HepG2 (cell line): Measurements from ENCODE around the gene CRTC2. TPM values are rescaled to one million over a fixed set of nuclear protein-coding genes. Genes with fewer than 3 reads are reported as not detected.

Source experiments
- ATAC-seq: fragments of 200-7000 bp; cut with Tn5 transposase; 3 replicates; pipeline ENCODE4 v1.9.1; 2020; ENCODE audit warnings: mild to moderate bottlenecking, moderate library complexity
- BruUV-seq: library from RNA; stranded (reverse); fragments of 400-500 nt; replicated peaks from 2 replicates; lab custom pipeline; 2021; lab: Mats Ljungman, UMichigan
- CTCF ChIA-PET: fragments of 300-600 bp; formaldehyde crosslinking; extraction: SDS; loops from one replicate; lab custom pipeline; 2021; ENCODE audit warnings: low total read pairs, inconsistent platforms, low intra/inter-chr PET ratio; lab: Yijun Ruan, JAX
- POLR2A ChIA-PET: fragments of 350-600 bp; sonication (Branson Sonifier 250); formaldehyde crosslinking; loops from one replicate; lab custom pipeline; 2020; ENCODE audit warnings: antibody characterized with exemption, inconsistent platforms; lab: Yijun Ruan, JAX
- DNase-seq: peaks from one replicate; pipeline ENCODE4 v3.0.0-alpha.2; 2015; ENCODE audit warnings: low spot score
- FAIRE-seq: peaks from 3 replicates; lab custom pipeline; 2011; peaks lifted over from hg19 to GRCh38; lab: Jason Lieb, UNC
- H2AFZ ChIP-seq: one replicate; pipeline ENCODE4 v1.6.1; 2011; ENCODE audit warnings: low read length, inconsistent platforms
- H3K27ac ChIP-seq: fragments of 300-600 bp; 3 replicates; pipeline ENCODE4 v1.8.0; 2011; ENCODE audit warnings: mixed run types, mild to moderate bottlenecking, mixed read lengths, low read length, inconsistent platforms; ENCODE audit not compliant: insufficient read depth; ENCODE audit errors: extremely low read length
- H3K27me3 ChIP-seq, 2 experiments: fragments of 200-600 bp in 1 of 2; 2 replicates in 1 of 2; 3 replicates in 1 of 2; pipeline versions ENCODE4 v1.6.0 to v1.8.0; 2011; ENCODE audit warnings: low read length in 2 of 2, mild to moderate bottlenecking in 2 of 2, moderate library complexity in 2 of 2, inconsistent platforms in 1 of 2; ENCODE audit not compliant: insufficient read depth in 2 of 2, control insufficient read depth in 1 of 2
- H3K36me3 ChIP-seq, 2 experiments: fragments of 200-600 bp in 1 of 2; replicated peaks in 1 of 2; 2 replicates in 1 of 2; 3 replicates in 1 of 2; pipeline versions ENCODE4 v1.5.1 to v1.8.0; 2011; ENCODE audit warnings: low read length in 2 of 2, inconsistent platforms in 1 of 2; ENCODE audit not compliant: insufficient read depth in 2 of 2, control insufficient read depth in 1 of 2
- H3K4me1 ChIP-seq: 2 replicates; pipeline ENCODE4 v1.5.1; 2012; ENCODE audit warnings: low read length, inconsistent platforms; ENCODE audit not compliant: insufficient read depth
- H3K4me2 ChIP-seq: 2 replicates; pipeline ENCODE4 v1.6.0; 2011; ENCODE audit warnings: low read depth, low read length, inconsistent platforms
- H3K4me3 ChIP-seq, 3 experiments: fragments of 200-600 bp in 1 of 3; sonication (generic), shearing (Covaris generic) in 1 of 3; replicated peaks in 1 of 3; 2 replicates each; pipeline ENCODE4 v1.5.1; 2011 to 2016; ENCODE audit warnings: low read length in 3 of 3, inconsistent platforms in 2 of 3, low read depth in 2 of 3, mild to moderate bottlenecking in 2 of 3, control low read depth in 1 of 3, mixed read lengths in 1 of 3; ENCODE audit not compliant: insufficient read depth in 1 of 3
- H3K79me2 ChIP-seq: one replicate; pipeline ENCODE4 v1.6.1; 2011; ENCODE audit warnings: low read length, inconsistent platforms; ENCODE audit not compliant: insufficient read depth
- H3K9ac ChIP-seq: 2 replicates; pipeline ENCODE4 v1.6.0; 2011; ENCODE audit warnings: mild to moderate bottlenecking, low read depth, low read length, inconsistent platforms; ENCODE audit not compliant: insufficient read depth
- H3K9me3 ChIP-seq: 2 replicates; pipeline ENCODE4 v1.5.1; 2012; ENCODE audit warnings: mild to moderate bottlenecking, low read length
- H4K20me1 ChIP-seq: 2 replicates; pipeline ENCODE4 v1.6.0; 2011; ENCODE audit warnings: inconsistent platforms, mild to moderate bottlenecking, low read length, moderate library complexity; ENCODE audit not compliant: insufficient read depth
- AGO2 ChIP-seq: fragments of 200-400 bp; formaldehyde crosslinking; optimal IDR thresholded peaks from 2 replicates; pipeline ENCODE3; 2017; ENCODE audit warnings: mild to moderate bottlenecking, low read depth, low read length, moderate library complexity
- ATM ChIP-seq: fragments of 450-650 bp; IDR thresholded peaks from 2 replicates; pipeline ENCODE4 v1.7.1; 2017; ENCODE audit warnings: mild to moderate bottlenecking, borderline replicate concordance
- FOXC1 ChIP-seq: sonication (generic); formaldehyde crosslinking; IDR thresholded peaks from 2 replicates; pipeline ENCODE4 v1.8.0; 2022; ENCODE audit warnings: mild to moderate bottlenecking, missing genetic modification reagents, borderline replicate concordance
- FOXO1 ChIP-seq: sonication (generic); formaldehyde crosslinking; IDR thresholded peaks from 2 replicates; pipeline ENCODE4 v1.4.0; 2020; ENCODE audit warnings: missing genetic modification reagents
- KDM5B ChIP-seq: sonication (generic); formaldehyde crosslinking; IDR thresholded peaks from 2 replicates; pipeline ENCODE4 v1.4.0; 2020; ENCODE audit warnings: missing genetic modification reagents, mild to moderate bottlenecking, borderline replicate concordance
- SIX4 ChIP-seq: sonication (generic); formaldehyde crosslinking; IDR thresholded peaks from 2 replicates; pipeline ENCODE4 v1.4.0; 2020; ENCODE audit warnings: missing genetic modification reagents
- SOX5 ChIP-seq: IDR thresholded peaks from 2 replicates; pipeline ENCODE4 v1.6.1; 2016; ENCODE audit warnings: borderline replicate concordance
- STAT5B ChIP-seq: sonication (generic); formaldehyde crosslinking; IDR thresholded peaks from 2 replicates; pipeline ENCODE4 v1.4.0; 2020; ENCODE audit warnings: missing genetic modification reagents
- TFDP1 ChIP-seq: IDR thresholded peaks from 2 replicates; pipeline ENCODE4 v1.6.1; 2016; ENCODE audit warnings: missing compliant biosample characterization, missing genetic modification reagents, borderline replicate concordance
- WGBS: methylation state at CpG from one replicate; pipeline ENCODE4 v1.1.6; 2017; ENCODE audit warnings: low lambda C conversion rate; 5-methylcytosine and 5-hydroxymethylcytosine counted together
- in situ Hi-C: cut with HindIII; loops from 2 replicates; pipeline ENCODE4 v1.10.0; 2017; ENCODE audit warnings: low pct_unique_long_range_greater_than_20kb; ENCODE audit not compliant: extremely low pct_ligation_motif_present
- intact Hi-C: fragments of 100-400 bp; cut with micrococcal nuclease; formaldehyde crosslinking; loops from one replicate; pipeline ENCODE4 v1.10.0; 2022; ENCODE audit not compliant: unreplicated experiment
- polyA plus RNA-seq, 8 experiments: library from polyadenylated mRNA; depleted of rRNA in 3 of 8; stranded (reverse) in 7 of 8; unstranded in 1 of 8; fragments of >200 nt; fragmentation: Illumina TruSeq in 4 of 8; extraction: Trizol in 4 of 8; gene quantifications; 2 replicates each; pipeline versions ENCODE4 v1.2.1 to v1.2.3, GENCODE V29; 2011 to 2016; ENCODE audit warnings: low read depth in 4 of 8, missing spikeins in 1 of 8, mixed read lengths in 1 of 8; ENCODE audit not compliant: insufficient read depth in 1 of 8
- total RNA-seq, 5 experiments: library from RNA; depleted of rRNA; stranded (reverse); fragments of >200 nt; fragmentation: Illumina TruSeq; extraction: Trizol; gene quantifications; 2 replicates each; pipeline ENCODE4 v1.2.3, GENCODE V29; 2016; ENCODE audit warnings: low read depth in 1 of 5
- TF ChIP-seq, protein P1 (sequence below): sonication (generic); formaldehyde crosslinking; IDR thresholded peaks from 2 replicates; pipeline ENCODE4 v1.4.0; 2020; ENCODE audit warnings: mild to moderate bottlenecking, missing genetic modification reagents
- TF ChIP-seq, protein P2 (sequence below): sonication (generic); formaldehyde crosslinking; IDR thresholded peaks from 2 replicates; pipeline ENCODE4 v1.4.0; 2020; ENCODE audit warnings: missing genetic modification reagents
- TF ChIP-seq, protein P3 (sequence below): sonication (generic); formaldehyde crosslinking; IDR thresholded peaks from 2 replicates; pipeline ENCODE4 v1.5.0; 2020; ENCODE audit warnings: mild to moderate bottlenecking, missing genetic modification reagents

CRTC2 gene
- total and polyA plus RNA-seq, 2 of the 13 experiments (the other 11 are each of a cell fraction or from before 2014, with no cell fraction given), result 6.1 to 26.7 TPM

GRCh38 chr1:153940756-153941155, 17.7 kb downstream of the CRTC2 start:
- H4K20me1 ChIP-seq, result no peaks in the 10 kb centered on the region
- no peak overlapping the region for H2AFZ ChIP-seq
- H3K27ac ChIP-seq, result no peak overlapping the region
- ATAC-seq, result no peak
- H3K4me2 ChIP-seq, result no peak overlapping the region
- H3K9me3 ChIP-seq, result no peaks in the 10 kb centered on the region
- 94% methylated on average over 7 of the region's 8 CpGs for WGBS
- BruUV-seq, result no TSS peak
- peaks cover 19 to 53% of the 10 kb centered on the region in 2 experiments for H3K36me3 ChIP-seq
- H3K79me2 ChIP-seq, result peaks cover 11% of the 10 kb centered on the region
- intact Hi-C loops, result no loop called here
- FAIRE-seq, result no peak
- CTCF ChIA-PET, result no interaction called here
- TF ChIP-seq AGO2, result peak; percentile 34
- TF ChIP-seq, protein P1, sequence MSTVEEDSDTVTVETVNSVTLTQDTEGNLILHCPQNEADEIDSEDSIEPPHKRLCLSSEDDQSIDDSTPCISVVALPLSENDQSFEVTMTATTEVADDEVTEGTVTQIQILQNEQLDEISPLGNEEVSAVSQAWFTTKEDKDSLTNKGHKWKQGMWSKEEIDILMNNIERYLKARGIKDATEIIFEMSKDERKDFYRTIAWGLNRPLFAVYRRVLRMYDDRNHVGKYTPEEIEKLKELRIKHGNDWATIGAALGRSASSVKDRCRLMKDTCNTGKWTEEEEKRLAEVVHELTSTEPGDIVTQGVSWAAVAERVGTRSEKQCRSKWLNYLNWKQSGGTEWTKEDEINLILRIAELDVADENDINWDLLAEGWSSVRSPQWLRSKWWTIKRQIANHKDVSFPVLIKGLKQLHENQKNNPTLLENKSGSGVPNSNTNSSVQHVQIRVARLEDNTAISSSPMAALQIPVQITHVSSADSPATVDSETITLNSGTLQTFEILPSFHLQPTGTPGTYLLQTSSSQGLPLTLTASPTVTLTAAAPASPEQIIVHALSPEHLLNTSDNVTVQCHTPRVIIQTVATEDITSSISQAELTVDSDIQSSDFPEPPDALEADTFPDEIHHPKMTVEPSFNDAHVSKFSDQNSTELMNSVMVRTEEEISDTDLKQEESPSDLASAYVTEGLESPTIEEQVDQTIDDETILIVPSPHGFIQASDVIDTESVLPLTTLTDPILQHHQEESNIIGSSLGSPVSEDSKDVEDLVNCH, result no peak
- H3K27me3 ChIP-seq, result no peaks in the 10 kb centered on the region
- POLR2A ChIA-PET, result interaction anchor here (1.3 kb wide), 1 partner anchor 17 kb away, joined by 3 read pairs; no protein-coding TSS in a partner anchor
- in situ Hi-C loops, result loop anchor here (10.0 kb wide), 1 partner anchor 116 kb away; no protein-coding TSS in a partner anchor
- no peak overlapping the region for H3K4me3 ChIP-seq
- H3K9ac ChIP-seq, result no peak overlapping the region
- DNase-seq, result no peak
- peaks cover 31% of the 10 kb centered on the region for H3K4me1 ChIP-seq

DNA sequence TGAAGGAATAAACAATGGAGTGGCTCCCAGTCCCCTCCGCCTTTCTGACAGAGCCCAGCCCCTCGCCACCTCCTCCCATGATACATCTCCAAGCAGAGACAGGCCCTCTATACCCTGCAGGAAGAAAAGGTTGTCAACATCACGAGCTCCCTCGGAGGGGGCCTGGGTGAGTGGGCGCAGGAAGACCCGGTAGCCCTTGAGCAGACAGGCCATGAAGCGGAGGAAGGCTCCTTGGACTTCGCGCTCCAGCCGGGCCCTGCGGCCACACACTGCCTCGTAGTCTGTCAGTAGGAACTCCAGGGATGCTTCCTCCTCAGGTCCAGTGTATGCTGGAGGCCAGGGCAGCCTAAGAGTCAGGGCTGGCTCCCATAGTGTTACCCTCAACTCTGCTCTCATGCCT, 18.9 kb downstream of the CRTC2 start:
- no peak overlapping the region for H3K4me3 ChIP-seq
- H3K27ac ChIP-seq, result no peak overlapping the region
- no peaks in the 10 kb centered on the region for H3K9me3 ChIP-seq
- H3K9ac ChIP-seq, result no peak overlapping the region
- no peaks in the 10 kb centered on the region for H4K20me1 ChIP-seq
- FAIRE-seq (no peak), DNase-seq (no peak), ATAC-seq (no peak)
- CTCF ChIA-PET, result no interaction called here
- H3K79me2 ChIP-seq, result peaks cover under 1% of the 10 kb centered on the region
- H3K27me3 ChIP-seq, result no peaks in the 10 kb centered on the region
- over 99% methylated on average over 12 of the region's 12 CpGs for WGBS
- peaks cover 19% of the 10 kb centered on the region for H3K4me1 ChIP-seq
- POLR2A ChIA-PET, result interaction anchor here (0.6 to 1.8 kb wide), 5 partner anchors 10 to 28 kb away, joined by 3 to 5 read pairs (median 4); partner anchors contain the start of gene CREB3L4
- intact Hi-C loops (no loop called here), in situ Hi-C loops (no loop called here)
- no peak overlapping the region for H3K4me2 ChIP-seq
- no TSS peak for BruUV-seq
- H3K36me3 ChIP-seq, result peaks cover 23 to 56% of the 10 kb centered on the region in 2 experiments
- no peak overlapping the region for H2AFZ ChIP-seq
- TF ChIP-seq FOXC1 (CRISPR knock-in tag), result no peak
- TF ChIP-seq, protein P2, sequence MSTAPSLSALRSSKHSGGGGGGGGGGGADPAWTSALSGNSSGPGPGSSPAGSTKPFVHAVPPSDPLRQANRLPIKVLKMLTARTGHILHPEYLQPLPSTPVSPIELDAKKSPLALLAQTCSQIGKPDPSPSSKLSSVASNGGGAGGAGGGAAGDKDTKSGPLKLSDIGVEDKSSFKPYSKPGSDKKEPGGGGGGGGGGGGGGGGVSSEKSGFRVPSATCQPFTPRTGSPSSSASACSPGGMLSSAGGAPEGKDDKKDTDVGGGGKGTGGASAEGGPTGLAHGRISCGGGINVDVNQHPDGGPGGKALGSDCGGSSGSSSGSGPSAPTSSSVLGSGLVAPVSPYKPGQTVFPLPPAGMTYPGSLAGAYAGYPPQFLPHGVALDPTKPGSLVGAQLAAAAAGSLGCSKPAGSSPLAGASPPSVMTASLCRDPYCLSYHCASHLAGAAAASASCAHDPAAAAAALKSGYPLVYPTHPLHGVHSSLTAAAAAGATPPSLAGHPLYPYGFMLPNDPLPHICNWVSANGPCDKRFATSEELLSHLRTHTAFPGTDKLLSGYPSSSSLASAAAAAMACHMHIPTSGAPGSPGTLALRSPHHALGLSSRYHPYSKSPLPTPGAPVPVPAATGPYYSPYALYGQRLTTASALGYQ (CRISPR knock-in tag), result no peak
- no peak for TF ChIP-seq KDM5B (CRISPR knock-in tag)
- no peak for TF ChIP-seq TFDP1 (CRISPR knock-in tag)
- TF ChIP-seq SOX5 (CRISPR knock-in tag), result no peak
- no peak for TF ChIP-seq FOXO1 (CRISPR knock-in tag)
- TF ChIP-seq ATM, result no peak
- TF ChIP-seq, protein P3, sequence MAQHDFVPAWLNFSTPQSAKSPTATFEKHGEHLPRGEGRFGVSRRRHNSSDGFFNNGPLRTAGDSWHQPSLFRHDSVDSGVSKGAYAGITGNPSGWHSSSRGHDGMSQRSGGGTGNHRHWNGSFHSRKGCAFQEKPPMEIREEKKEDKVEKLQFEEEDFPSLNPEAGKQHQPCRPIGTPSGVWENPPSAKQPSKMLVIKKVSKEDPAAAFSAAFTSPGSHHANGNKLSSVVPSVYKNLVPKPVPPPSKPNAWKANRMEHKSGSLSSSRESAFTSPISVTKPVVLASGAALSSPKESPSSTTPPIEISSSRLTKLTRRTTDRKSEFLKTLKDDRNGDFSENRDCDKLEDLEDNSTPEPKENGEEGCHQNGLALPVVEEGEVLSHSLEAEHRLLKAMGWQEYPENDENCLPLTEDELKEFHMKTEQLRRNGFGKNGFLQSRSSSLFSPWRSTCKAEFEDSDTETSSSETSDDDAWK (CRISPR knock-in tag), result no peak
- no peak for TF ChIP-seq SIX4 (CRISPR knock-in tag)
- TF ChIP-seq STAT5B (CRISPR knock-in tag), result no peak
